Measurements from ENCODE around the gene SCG5. TPM values are rescaled to one million over a fixed set of nuclear protein-coding genes. Genes with fewer than 3 reads are reported as not detected.

SCG5 gene
- polyA plus RNA-seq, 1 of the 3 experiments (the other 2 are of a cell fraction), result 11.0 TPM

- TF ChIP-seq TCF12 (IDR thresholded peaks at IDR 0.05), result no peak
- TF ChIP-seq, protein P1, sequence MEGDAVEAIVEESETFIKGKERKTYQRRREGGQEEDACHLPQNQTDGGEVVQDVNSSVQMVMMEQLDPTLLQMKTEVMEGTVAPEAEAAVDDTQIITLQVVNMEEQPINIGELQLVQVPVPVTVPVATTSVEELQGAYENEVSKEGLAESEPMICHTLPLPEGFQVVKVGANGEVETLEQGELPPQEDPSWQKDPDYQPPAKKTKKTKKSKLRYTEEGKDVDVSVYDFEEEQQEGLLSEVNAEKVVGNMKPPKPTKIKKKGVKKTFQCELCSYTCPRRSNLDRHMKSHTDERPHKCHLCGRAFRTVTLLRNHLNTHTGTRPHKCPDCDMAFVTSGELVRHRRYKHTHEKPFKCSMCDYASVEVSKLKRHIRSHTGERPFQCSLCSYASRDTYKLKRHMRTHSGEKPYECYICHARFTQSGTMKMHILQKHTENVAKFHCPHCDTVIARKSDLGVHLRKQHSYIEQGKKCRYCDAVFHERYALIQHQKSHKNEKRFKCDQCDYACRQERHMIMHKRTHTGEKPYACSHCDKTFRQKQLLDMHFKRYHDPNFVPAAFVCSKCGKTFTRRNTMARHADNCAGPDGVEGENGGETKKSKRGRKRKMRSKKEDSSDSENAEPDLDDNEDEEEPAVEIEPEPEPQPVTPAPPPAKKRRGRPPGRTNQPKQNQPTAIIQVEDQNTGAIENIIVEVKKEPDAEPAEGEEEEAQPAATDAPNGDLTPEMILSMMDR (IDR thresholded peaks at IDR 0.05), result no peak
Observed at GRCh38 chr15:32733281-32733680, 91.8 kb downstream of the SCG5 start (continued).

DNA sequence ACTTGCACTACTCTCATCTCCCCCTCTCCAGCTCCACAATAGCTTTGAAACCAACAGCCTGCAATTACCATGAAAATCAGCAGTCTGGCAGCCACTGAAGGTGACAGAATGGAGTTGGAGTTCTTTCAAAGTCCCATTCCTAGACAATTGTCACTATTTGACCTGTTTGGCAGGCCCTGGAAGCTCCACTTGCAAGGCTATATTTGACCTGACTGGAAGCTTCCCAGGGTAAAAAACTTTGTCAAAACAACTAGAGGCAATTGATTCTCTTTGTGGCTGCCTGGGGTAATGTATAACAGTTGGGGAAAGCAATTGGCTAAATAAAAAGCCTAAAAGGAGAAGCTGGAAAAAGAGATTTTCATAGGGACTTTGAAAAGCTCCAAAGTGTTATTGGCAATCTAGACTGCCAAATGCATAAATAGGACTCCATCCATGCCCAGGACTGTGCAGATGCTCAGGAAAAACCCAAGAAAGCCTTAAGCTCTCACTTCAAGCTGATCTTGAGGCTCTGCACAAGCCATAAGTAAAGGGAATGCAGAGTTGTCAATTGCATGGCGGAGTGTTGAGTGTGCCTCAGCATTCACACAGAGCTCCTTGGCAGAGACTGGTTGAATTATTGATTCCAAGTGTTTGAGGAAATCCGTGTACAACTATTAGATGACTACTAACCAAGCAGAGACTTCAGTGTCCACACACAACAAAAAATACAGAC is 94.6 kb downstream of the SCG5 start:
- Histone ChIP-seq H3K36me3 (replicated peaks in 1 of 2; ENCODE audit: control insufficient read depth in 1 of 2, insufficient read depth in 2 of 2, low read length in 1 of 2) (peaks cover 9 to 47% of the 10 kb centered on the region in 2 experiments), H4K20me1 (ENCODE audit: insufficient read depth) (peaks cover 5% of the 10 kb centered on the region; the same call in 1 of the 2 replicates), H3K9ac (no peak overlapping the region), H3K4me2 (no peak overlapping the region), H2AFZ (ENCODE audit: low read depth) (no peak overlapping the region), H3F3A (replicated peaks; ENCODE audit: insufficient read depth) (peaks cover 99% of the 10 kb centered on the region), H3K4me3 (ENCODE audit: low read depth in 2 of 2, low read length in 1 of 2) (no peak overlapping the region), H3K27me3 (ENCODE audit: insufficient read depth) (no peaks in the 10 kb centered on the region), H3K4me1 (ENCODE audit: control insufficient read depth in 1 of 2, insufficient read depth in 2 of 2, low read depth in 1 of 2, low read length in 1 of 2) (no peaks in the 10 kb centered on the region), H3K9me2 (no peaks in the 10 kb centered on the region), H3K9me3 (no peaks in the 10 kb centered on the region), H3K27ac (ENCODE audit: low read depth in 2 of 2, low read length in 1 of 2) (0 out of 4 replicates have a peak overlapping the region, but pooled peaks of 1 of the 2 experiments have one; percentile 3), H3K79me2 (ENCODE audit: insufficient read depth) (peaks cover 14% of the 10 kb centered on the region; the same call in 1 of the 2 replicates)
- no peak for DNase-seq
- TF ChIP-seq REST (IDR thresholded peaks at IDR 0.05; ENCODE audit: low read depth, low read length), result no peak
- TF ChIP-seq SMC3 (IDR thresholded peaks at IDR 0.05; ENCODE audit: low read depth, low read length), result no peak
- TF ChIP-seq RAD21 (IDR thresholded peaks at IDR 0.05; ENCODE audit: low read length), result no peak
- TF ChIP-seq EP300 (IDR thresholded peaks at IDR 0.05; ENCODE audit: borderline replicate concordance in 1 of 2, low read depth in 1 of 2, low read length in 1 of 2), result no peak
- TF ChIP-seq MXI1 (IDR thresholded peaks at IDR 0.05; ENCODE audit: low read depth, low read length), result no peak
- TF ChIP-seq NFIC (IDR thresholded peaks at IDR 0.05; ENCODE audit: borderline replicate concordance), result no peak
- no peak for TF ChIP-seq TEAD4 (IDR thresholded peaks at IDR 0.05; ENCODE audit: borderline replicate concordance, insufficient read depth)
- no peak for TF ChIP-seq MEF2A (IDR thresholded peaks at IDR 0.05; ENCODE audit: borderline replicate concordance, low read depth)
- 81% methylated on average over 2 of the region's 2 CpGs for WGBS (ENCODE audit: low lambda C conversion rate)
- CTCF ChIA-PET, result interaction anchor here (2.0 kb wide), 1 partner anchor 73 kb away, joined by 5 read pairs; no protein-coding TSS in a partner anchor
- POLR2A ChIA-PET, result no interaction called here

Measured in SK-N-SH (cell line).